K562 (cell line): ENCODE results near the gene WDR27. TPM values are rescaled to one million over a fixed set of nuclear protein-coding genes. Genes with fewer than 3 reads are reported as not detected.

Experiments
- ATAC-seq: fragments of 200-7000 bp; cut with Tn5 transposase; 3 replicates; pipeline ENCODE4 v1.9.1; 2020; ENCODE audit warnings: moderate library complexity
- BruUV-seq: library from RNA; stranded (reverse); fragments of 400-500 nt; replicated peaks from 2 replicates; lab custom pipeline; 2021; lab: Mats Ljungman, UMichigan
- CTCF ChIA-PET: fragments of 300-600 bp; formaldehyde crosslinking; extraction: SDS; loops from one replicate; lab custom pipeline; 2021; ENCODE audit warnings: low intra/inter-chr PET ratio; lab: Yijun Ruan, JAX
- POLR2A ChIA-PET: fragments of 300-600, 350-650 bp; sonication (Branson Sonifier 250); formaldehyde crosslinking; extraction: SDS; loops from one replicate; lab custom pipeline; 2021; ENCODE audit warnings: antibody characterized with exemption, inconsistent platforms; lab: Yijun Ruan, JAX
- DNase-seq, 4 experiments: peaks; one replicate each; pipeline versions ENCODE4 v3.0.0 to v3.0.0-alpha.2; 2011 to 2018; ENCODE audit warnings: low spot score in 3 of 4, mixed read lengths in 3 of 4; ENCODE audit errors: extremely low read depth in 1 of 4
- FAIRE-seq: peaks from 2 replicates; lab custom pipeline; 2011; peaks lifted over from hg19 to GRCh38; lab: Jason Lieb, UNC
- H2AFZ ChIP-seq: 2 replicates; pipeline ENCODE4 v1.6.0; 2011; ENCODE audit warnings: low read depth, low read length, control low read depth, inconsistent platforms
- H3K27ac ChIP-seq: fragments of 200-600 bp; 3 replicates; pipeline ENCODE4 v1.8.0; 2011; ENCODE audit warnings: low read depth, mild to moderate bottlenecking, control low read depth, inconsistent platforms, low read length, moderate library complexity, mixed read lengths; ENCODE audit errors: extremely low read depth
- H3K27me3 ChIP-seq, 2 experiments: fragments of 300-600 bp in 1 of 2; 2 replicates in 1 of 2; 3 replicates in 1 of 2; pipeline versions ENCODE4 v1.6.0 to v1.8.0; 2011; ENCODE audit warnings: inconsistent platforms in 2 of 2, low read length in 2 of 2, mild to moderate bottlenecking in 1 of 2, mixed read lengths in 1 of 2, moderate library complexity in 1 of 2; ENCODE audit not compliant: control insufficient read depth in 2 of 2, insufficient read depth in 2 of 2
- H3K36me3 ChIP-seq: fragments of 300-600 bp; 3 replicates; pipeline ENCODE4 v1.8.0; 2011; ENCODE audit warnings: mild to moderate bottlenecking, low read length, inconsistent platforms; ENCODE audit not compliant: control insufficient read depth, insufficient read depth
- H3K4me1 ChIP-seq, 2 experiments: fragments of 200-600 bp in 1 of 2; replicated peaks in 1 of 2; 2 replicates in 1 of 2; 3 replicates in 1 of 2; pipeline versions ENCODE4 v1.5.1 to v1.8.0; 2011; ENCODE audit warnings: inconsistent platforms in 2 of 2, low read length in 2 of 2, mild to moderate bottlenecking in 1 of 2, mixed read lengths in 1 of 2, moderate library complexity in 1 of 2; ENCODE audit not compliant: control insufficient read depth in 2 of 2, insufficient read depth in 2 of 2
- H3K4me2 ChIP-seq: 2 replicates; pipeline ENCODE4 v1.6.1; 2011; ENCODE audit warnings: low read length, control low read depth, inconsistent platforms, mixed read lengths; ENCODE audit not compliant: insufficient read depth
- H3K4me3 ChIP-seq: fragments of 200-600 bp; sonication (generic), shearing (Covaris generic); 2 replicates; pipeline ENCODE4 v1.5.1; 2016; ENCODE audit warnings: control low read depth, inconsistent platforms
- H3K79me2 ChIP-seq: fragments of 200-600 bp; 3 replicates; pipeline ENCODE4 v1.8.0; 2011; ENCODE audit warnings: low read length, inconsistent platforms; ENCODE audit not compliant: control insufficient read depth, insufficient read depth
- H3K9ac ChIP-seq, 2 experiments: 2 replicates each; pipeline versions ENCODE4 v1.6.0 to v1.6.1; 2011; ENCODE audit warnings: low read depth in 2 of 2, low read length in 2 of 2, control low read depth in 1 of 2, inconsistent platforms in 1 of 2, mild to moderate bottlenecking in 1 of 2, mixed read lengths in 1 of 2; ENCODE audit not compliant: insufficient read depth in 1 of 2
- H3K9me1 ChIP-seq: one replicate; pipeline ENCODE4 v1.6.0; 2011; ENCODE audit warnings: inconsistent platforms, mild to moderate bottlenecking, low read length, moderate library complexity; ENCODE audit not compliant: control insufficient read depth, insufficient read depth
- H3K9me3 ChIP-seq: replicated peaks from 2 replicates; pipeline ENCODE4 v1.5.1; 2011; ENCODE audit warnings: low read depth, low read length, inconsistent platforms; ENCODE audit not compliant: control insufficient read depth, insufficient read depth
- H4K20me1 ChIP-seq: replicated peaks from 2 replicates; pipeline ENCODE4 v1.6.1; 2011; ENCODE audit warnings: low read length, inconsistent platforms, mixed read lengths; ENCODE audit not compliant: control insufficient read depth, insufficient read depth
- E2F6 ChIP-seq, 2 experiments: IDR thresholded peaks; 2 replicates each; pipeline ENCODE4 v1.6.1; 2011; ENCODE audit warnings: borderline replicate concordance in 1 of 2, control low read depth in 1 of 2, low read depth in 1 of 2, low read length in 1 of 2, mild to moderate bottlenecking in 1 of 2, mixed read lengths in 1 of 2, moderate library complexity in 1 of 2; ENCODE audit not compliant: insufficient read depth in 1 of 2, insufficient read length in 1 of 2, poor library complexity in 1 of 2, severe bottlenecking in 1 of 2; ENCODE audit errors: extremely low read depth in 1 of 2
- TSC22D4 ChIP-seq: fragments of 450-650 bp; IDR thresholded peaks from 2 replicates; pipeline ENCODE4 v1.6.1; 2016; ENCODE audit warnings: missing genetic modification characterization, missing biosample characterization, control low read depth
- ZBTB11 ChIP-seq, 3 experiments: fragments of 200-800 bp in 1 of 3; fragments of 250-450 bp in 1 of 3; fragments of 450-650 bp in 1 of 3; sonication (Bioruptor Pico) in 1 of 3; sonication (Bioruptor generic) in 1 of 3; formaldehyde crosslinking in 1 of 3; IDR thresholded peaks; 2 replicates each; pipeline versions ENCODE4 v1.6.1 to v1.8.0; 2016 to 2022; ENCODE audit warnings: mild to moderate bottlenecking in 2 of 3, missing genetic modification characterization in 2 of 3, missing compliant biosample characterization in 1 of 3, moderate library complexity in 1 of 3
- ZNF57 ChIP-seq: fragments of 450-650 bp; formaldehyde crosslinking; IDR thresholded peaks from 2 replicates; pipeline ENCODE4 v1.4.0; 2020; ENCODE audit warnings: mild to moderate bottlenecking, moderate library complexity
- WGBS: fragments of 100-300 bp; shearing (Covaris generic); methylation state at CpG from one replicate; pipeline ENCODE4 v1.1.6; 2016; ENCODE audit warnings: low coverage, mixed read lengths; ENCODE audit not compliant: insufficient coverage; ENCODE audit errors: missing lambda C conversion rate; 5-methylcytosine and 5-hydroxymethylcytosine counted together
- in situ Hi-C: fragments of 300-500 bp; cut with MboI; formaldehyde crosslinking; loops from 4 replicates; pipeline ENCODE4 v1.15.0; 2018; ENCODE audit warnings: inconsistent platforms, mixed read lengths
- intact Hi-C: fragments of 100-400 bp; cut with micrococcal nuclease; formaldehyde crosslinking; loops from 2 replicates; pipeline ENCODE4 v1.14.2; 2022
- polyA plus RNA-seq, 8 experiments: library from polyadenylated mRNA; depleted of rRNA in 4 of 8; stranded (reverse) in 5 of 8; unstranded in 3 of 8; fragments of >200 nt; fragmentation: Nextera tagmentation in 2 of 8; fragmentation: Illumina TruSeq in 1 of 8; extraction: Ambion mirVana in 2 of 8; extraction: Trizol in 1 of 8; gene quantifications; 2 replicates each; pipeline versions ENCODE4 v1.2.1 to v1.2.3, GENCODE V29; 2011 to 2014; ENCODE audit warnings: inconsistent platforms in 1 of 8, missing spikeins in 1 of 8
- total RNA-seq, 7 experiments: library from RNA; depleted of rRNA in 6 of 7; stranded (reverse); fragments of >200 nt in 6 of 7; fragmentation: Illumina TruSeq in 2 of 7; extraction: Trizol in 2 of 7; gene quantifications; 2 replicates each; pipeline versions ENCODE4 v1.2.1 to v1.2.3, GENCODE V29; 2011 to 2021; ENCODE audit warnings: low replicate concordance in 1 of 7

WDR27 gene
- total and polyA plus RNA-seq, 9 of the 15 experiments (the other 6 are each of a cell fraction or from before 2014, with no cell fraction given) = 4.3 to 77.2 (median 22.7) TPM

GRCh38 chr6:169424149-169424804, 277.6 kb downstream of the WDR27 start:
- Histone ChIP-seq H4K20me1 (no peaks in the 10 kb centered on the region), H3K4me1 (peaks cover 0 to 7% of the 10 kb centered on the region in 2 experiments; a peak in 3 of 5 replicates), H2AFZ (no peak overlapping the region), H3K4me3 (no peak overlapping the region), H3K9ac (no peak overlapping the region), H3K27ac (no peak overlapping the region), H3K36me3 (no peaks in the 10 kb centered on the region), H3K9me3 (no peaks in the 10 kb centered on the region), H3K27me3 (peaks cover 31 to 66% of the 10 kb centered on the region in 2 experiments; a peak in 4 of 5 replicates), H3K4me2 (no peak overlapping the region), H3K79me2 (no peaks in the 10 kb centered on the region), H3K9me1 (no peaks in the 10 kb centered on the region)
- ChIA-PET POLR2A (interaction anchor here (0.6 kb wide), 2 partner anchors 32 to 883 kb away, joined by 3 read pairs; no protein-coding TSS in a partner anchor), CTCF (no interaction called here)
- in situ Hi-C loops = no loop called here
- ATAC-seq = no peak
- intact Hi-C loops = no loop called here
- 6% methylated on average over 26 of the region's 28 CpGs for WGBS
- no peak for DNase-seq
- TF ChIP-seq E2F6 (IDR thresholded peaks at IDR 0.05; ENCODE audit: borderline replicate concordance in 1 of 2, extremely low read depth in 1 of 2, insufficient read depth in 1 of 2, insufficient read length in 1 of 2, low read depth in 1 of 2, low read length in 1 of 2, poor library complexity in 1 of 2, severe bottlenecking in 1 of 2) = peak in 1 of 2 experiments; percentile 13
- TF ChIP-seq ZNF57 (CRISPR knock-in tag) = no peak
- no peak for TF ChIP-seq ZBTB11 (CRISPR knock-in tag; IDR thresholded peaks at IDR 0.05)
- TF ChIP-seq TSC22D4 = no peak
- BruUV-seq = no TSS peak
- no peak for FAIRE-seq
